Measurements from ENCODE around the gene PGAP3.

PGAP3 gene

GRCh38 chr17:39651923-39652586, 35.8 kb downstream of the PGAP3 start:
- no peak overlapping the region for H3K4me3 ChIP-seq (ENCODE audit: low read depth, low read length)
- TF ChIP-seq CTCF (IDR thresholded peaks at IDR 0.05; ENCODE audit: low read depth, low read length) (no peak), POLR2A (IDR thresholded peaks at IDR 0.05; ENCODE audit: extremely low read depth, insufficient read length) (no peak), MYC (IDR thresholded peaks at IDR 0.05; ENCODE audit: low read depth, low read length) (no peak), MAX (IDR thresholded peaks at IDR 0.05; ENCODE audit: low read depth, low read length) (no peak)
- no peak for DNase-seq (ENCODE audit: low read depth)

- no peak overlapping the region for H3K4me3 ChIP-seq (ENCODE audit: low read depth, low read length)
- DNase-seq (ENCODE audit: low read depth), result no peak
- TF ChIP-seq MYC (IDR thresholded peaks at IDR 0.05; ENCODE audit: low read depth, low read length) (no peak), CTCF (IDR thresholded peaks at IDR 0.05; ENCODE audit: low read depth, low read length) (no peak), MAX (IDR thresholded peaks at IDR 0.05; ENCODE audit: low read depth, low read length) (no peak), POLR2A (IDR thresholded peaks at IDR 0.05; ENCODE audit: extremely low read depth, insufficient read length) (no peak)
These were observed 37.7 kb downstream of the PGAP3 start for GRCh38 chr17:39650121-39650579.

GRCh38 chr17:39648616-39649366, 39.1 kb downstream of the PGAP3 start:
- no peak for DNase-seq (ENCODE audit: low read depth)
- no peak for TF ChIP-seq CTCF (IDR thresholded peaks at IDR 0.05; ENCODE audit: low read depth, low read length)
- no peak for TF ChIP-seq POLR2A (IDR thresholded peaks at IDR 0.05; ENCODE audit: extremely low read depth, insufficient read length)
- no peak for TF ChIP-seq MAX (IDR thresholded peaks at IDR 0.05; ENCODE audit: low read depth, low read length)
- TF ChIP-seq MYC (IDR thresholded peaks at IDR 0.05; ENCODE audit: low read depth, low read length), result no peak
- no peak overlapping the region for H3K4me3 ChIP-seq (ENCODE audit: low read depth, low read length)

- H3K4me3 ChIP-seq (ENCODE audit: low read depth, low read length), result no peak overlapping the region
- no peak for DNase-seq (ENCODE audit: low read depth)
- no peak for TF ChIP-seq MAX (IDR thresholded peaks at IDR 0.05; ENCODE audit: low read depth, low read length)
- no peak for TF ChIP-seq MYC (IDR thresholded peaks at IDR 0.05; ENCODE audit: low read depth, low read length)
- TF ChIP-seq POLR2A (IDR thresholded peaks at IDR 0.05; ENCODE audit: extremely low read depth, insufficient read length), result no peak
- no peak for TF ChIP-seq CTCF (IDR thresholded peaks at IDR 0.05; ENCODE audit: low read depth, low read length)
These were observed 40.6 kb downstream of the PGAP3 start for GRCh38 chr17:39647256-39647655.

GRCh38 chr17:39643271-39643670, 44.6 kb downstream of the PGAP3 start:
- H3K4me3 ChIP-seq (ENCODE audit: low read depth, low read length), result no peak overlapping the region
- peak; percentile 44 for DNase-seq (ENCODE audit: low read depth)
- TF ChIP-seq POLR2A (IDR thresholded peaks at IDR 0.05; ENCODE audit: extremely low read depth, insufficient read length) (no peak), CTCF (IDR thresholded peaks at IDR 0.05; ENCODE audit: low read depth, low read length) (no peak), MYC (IDR thresholded peaks at IDR 0.05; ENCODE audit: low read depth, low read length) (no peak), MAX (IDR thresholded peaks at IDR 0.05; ENCODE audit: low read depth, low read length) (no peak)
